Measurements from ENCODE around the gene MAP3K12.

DNA sequence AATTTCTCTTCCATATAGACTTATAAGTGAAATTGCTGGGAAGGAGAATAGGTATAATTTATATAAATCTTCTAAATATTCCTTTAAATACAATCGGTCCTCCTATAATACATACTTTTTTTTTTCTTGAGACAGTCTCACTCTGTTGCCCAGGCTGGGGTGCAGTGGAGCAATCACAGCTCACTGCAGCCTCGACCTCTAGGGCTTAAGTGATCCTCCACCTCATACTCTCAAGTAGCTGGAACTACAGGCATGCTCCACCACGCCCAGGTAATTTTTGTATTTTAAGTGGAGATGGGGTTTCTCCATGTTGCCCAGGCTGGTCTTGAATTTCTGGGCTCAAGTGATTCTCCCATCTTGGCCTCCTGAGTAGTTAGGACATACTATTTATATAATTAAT, 37.7 kb upstream of the MAP3K12 start:
- TF ChIP-seq, protein P1, sequence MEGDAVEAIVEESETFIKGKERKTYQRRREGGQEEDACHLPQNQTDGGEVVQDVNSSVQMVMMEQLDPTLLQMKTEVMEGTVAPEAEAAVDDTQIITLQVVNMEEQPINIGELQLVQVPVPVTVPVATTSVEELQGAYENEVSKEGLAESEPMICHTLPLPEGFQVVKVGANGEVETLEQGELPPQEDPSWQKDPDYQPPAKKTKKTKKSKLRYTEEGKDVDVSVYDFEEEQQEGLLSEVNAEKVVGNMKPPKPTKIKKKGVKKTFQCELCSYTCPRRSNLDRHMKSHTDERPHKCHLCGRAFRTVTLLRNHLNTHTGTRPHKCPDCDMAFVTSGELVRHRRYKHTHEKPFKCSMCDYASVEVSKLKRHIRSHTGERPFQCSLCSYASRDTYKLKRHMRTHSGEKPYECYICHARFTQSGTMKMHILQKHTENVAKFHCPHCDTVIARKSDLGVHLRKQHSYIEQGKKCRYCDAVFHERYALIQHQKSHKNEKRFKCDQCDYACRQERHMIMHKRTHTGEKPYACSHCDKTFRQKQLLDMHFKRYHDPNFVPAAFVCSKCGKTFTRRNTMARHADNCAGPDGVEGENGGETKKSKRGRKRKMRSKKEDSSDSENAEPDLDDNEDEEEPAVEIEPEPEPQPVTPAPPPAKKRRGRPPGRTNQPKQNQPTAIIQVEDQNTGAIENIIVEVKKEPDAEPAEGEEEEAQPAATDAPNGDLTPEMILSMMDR (conservative IDR thresholded peaks at IDR 0.05; ENCODE audit: low read depth, low read length), result no peak
- TF ChIP-seq EZH2phosphoT487 (IDR thresholded peaks at IDR 0.05; ENCODE audit: borderline replicate concordance, low read length), result no peak

Measured in PC-3 (cell line).